ENCODE measurements around the gene DALRD3. TPM values are rescaled to one million over a fixed set of nuclear protein-coding genes. Genes with fewer than 3 reads are reported as not detected.

Gene DALRD3
- total and polyA plus RNA-seq, 7 donors = 11.8 to 35.5 (median 19.8) TPM

- Histone ChIP-seq H3K27me3 (no peaks in the 10 kb centered on the region), H3K9me3 (no peaks in the 10 kb centered on the region), H3K27ac (no peak overlapping the region), H3K36me3 (peaks cover 35 to 91% (median 51%) of the 10 kb centered on the region in 4 donors), H3K4me1 (no peaks in the 10 kb centered on the region), H3K4me3 (no peak overlapping the region)
- WGBS, 2 donors = 97 to 98% methylated on average over 4 of the region's 4 CpGs
- TF ChIP-seq POLR2AphosphoS5 (IDR thresholded peaks at IDR 0.05) (no peak), POLR2A (IDR thresholded peaks at IDR 0.05) (no peak), EP300 (IDR thresholded peaks at IDR 0.05) (no peak), CTCF (IDR thresholded peaks at IDR 0.05) (no peak)
- DNase-seq = no peak
- intact Hi-C loops (cut with DNase I) = no loop called here
Measured at GRCh38 chr3:48983096-48983495, 35.3 kb downstream of the DALRD3 start.

DNA sequence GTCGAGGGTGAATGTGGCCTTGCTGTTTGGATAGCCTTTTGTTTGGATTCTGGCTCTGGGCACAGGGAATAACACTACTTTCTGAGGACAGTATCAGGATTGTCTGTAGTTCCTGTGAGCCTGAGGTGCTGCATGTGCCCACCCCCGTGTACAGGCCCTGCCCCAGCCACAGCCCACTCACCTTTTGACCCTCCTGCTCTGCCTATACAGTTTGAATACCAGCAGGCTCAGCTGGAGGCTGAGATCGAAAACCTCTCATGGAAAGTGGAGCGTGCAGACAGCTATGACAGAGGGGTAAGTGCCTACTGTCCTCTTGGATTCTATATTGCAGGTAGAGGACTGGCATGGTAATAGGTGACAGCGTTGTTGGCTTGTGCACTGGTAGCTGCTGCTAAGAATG, 35.7 kb downstream of the DALRD3 start:
- Histone ChIP-seq H3K36me3 (peaks cover 39 to 95% (median 55%) of the 10 kb centered on the region in 4 donors), H3K27me3 (no peaks in the 10 kb centered on the region), H3K4me3 (no peak overlapping the region), H3K4me1 (no peaks in the 10 kb centered on the region), H3K9me3 (no peaks in the 10 kb centered on the region), H3K27ac (no peak overlapping the region)
- WGBS, 2 donors = 77 to 88% methylated on average over 5 of the region's 5 CpGs
- TF ChIP-seq POLR2A (IDR thresholded peaks at IDR 0.05) = no peak
- no peak for TF ChIP-seq POLR2AphosphoS5 (IDR thresholded peaks at IDR 0.05)
- no peak for TF ChIP-seq CTCF (IDR thresholded peaks at IDR 0.05)
- TF ChIP-seq EP300 (IDR thresholded peaks at IDR 0.05) = no peak
- no peak for DNase-seq
- intact Hi-C loops (cut with DNase I) = no loop called here

DNA sequence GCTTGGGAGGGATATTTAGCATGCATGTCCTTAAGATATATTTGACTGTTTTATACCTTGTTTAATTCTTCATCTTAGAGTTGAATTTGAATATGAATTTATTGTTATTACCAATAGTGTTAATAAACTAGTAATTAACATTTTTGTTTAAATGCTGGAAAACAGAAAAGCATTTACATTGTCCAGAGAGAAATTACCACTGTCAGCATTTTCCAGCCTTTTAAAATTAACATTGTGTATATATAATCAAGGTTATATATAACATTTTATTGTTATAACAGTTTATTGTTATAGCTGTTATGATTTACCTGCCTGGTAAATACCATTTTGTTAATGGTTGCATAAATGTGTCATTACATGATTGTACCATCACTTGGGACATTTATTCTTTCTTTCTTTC, 36.4 kb downstream of the DALRD3 start:
- Histone ChIP-seq H3K36me3 (peaks cover 46 to 100% (median 58%) of the 10 kb centered on the region in 4 donors), H3K27me3 (no peaks in the 10 kb centered on the region), H3K4me1 (no peaks in the 10 kb centered on the region), H3K27ac (no peak overlapping the region), H3K9me3 (no peaks in the 10 kb centered on the region), H3K4me3 (no peak overlapping the region)
- no peak for DNase-seq
- intact Hi-C loops (cut with DNase I) = no loop called here
- TF ChIP-seq POLR2A (IDR thresholded peaks at IDR 0.05) = no peak
- no peak for TF ChIP-seq EP300 (IDR thresholded peaks at IDR 0.05)
- TF ChIP-seq POLR2AphosphoS5 (IDR thresholded peaks at IDR 0.05) = no peak
- TF ChIP-seq CTCF (IDR thresholded peaks at IDR 0.05) = no peak

DNA sequence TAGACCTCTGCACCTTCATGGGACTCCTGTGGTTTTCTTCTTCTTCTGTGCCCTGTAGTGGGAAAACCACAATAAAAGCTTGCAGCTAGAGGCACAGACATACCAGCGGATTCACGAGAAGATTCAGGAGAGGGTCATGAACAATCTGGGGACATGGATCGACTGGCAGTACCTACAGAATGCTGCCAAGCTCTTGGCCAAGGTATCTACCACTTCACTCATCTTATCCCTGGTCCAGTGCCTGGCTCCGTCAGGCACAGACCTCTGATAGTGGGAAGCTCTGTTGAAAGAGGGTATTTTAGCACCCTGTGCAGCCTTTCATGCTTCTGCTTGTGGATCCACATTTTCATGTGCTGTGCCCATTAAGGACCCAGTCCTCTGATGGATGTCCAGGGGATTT, 38.1 kb downstream of the DALRD3 start:
- H3K36me3 ChIP-seq = peaks cover 63 to 100% (median 74%) of the 10 kb centered on the region in 4 donors

More for the DNA sequence above, 38.1 kb downstream of the DALRD3 start:
- no peaks in the 10 kb centered on the region for H3K27me3 ChIP-seq
- no peaks in the 10 kb centered on the region for H3K4me1 ChIP-seq
- WGBS, 2 donors = 92 to 93% methylated on average over 4 of the region's 4 CpGs
- no peak overlapping the region for H3K4me3 ChIP-seq
- intact Hi-C loops (cut with DNase I) = no loop called here
- no peak for DNase-seq
- H3K9me3 ChIP-seq = no peaks in the 10 kb centered on the region
- no peak for TF ChIP-seq POLR2AphosphoS5 (IDR thresholded peaks at IDR 0.05)
- TF ChIP-seq EP300 (IDR thresholded peaks at IDR 0.05) = no peak
- TF ChIP-seq POLR2A (IDR thresholded peaks at IDR 0.05) = no peak
- TF ChIP-seq CTCF (IDR thresholded peaks at IDR 0.05) = no peak
- H3K27ac ChIP-seq = no peak overlapping the region
